B cell (primary cell): ENCODE measurements around the gene RAP1A. TPM values are rescaled to one million over a fixed set of nuclear protein-coding genes. Genes with fewer than 3 reads are reported as not detected.

Experiments used
- ATAC-seq: fragments of 200-7000 bp; cut with Tn5 transposase; one replicate; pipeline ENCODE4 v1.10.0; 2021; ENCODE audit warnings: low read depth, mild to moderate bottlenecking, moderate number of reproducible peaks, moderate library complexity
- CTCF ChIA-PET: fragments of 350-600 bp; sonication (Branson Sonifier 250); formaldehyde crosslinking; loops from one replicate; lab custom pipeline; 2021; ENCODE audit warnings: antibody characterized with exemption, inconsistent platforms; lab: Charles Lee
- POLR2A ChIA-PET: fragments of 350-600 bp; sonication (Branson Sonifier 250); formaldehyde crosslinking; loops from one replicate; lab custom pipeline; 2021; ENCODE audit warnings: antibody characterized with exemption; lab: Charles Lee
- DNase-seq: peaks from one replicate; pipeline ENCODE4 v3.0.0; 2013
- H2AFZ ChIP-seq: 2 replicates; pipeline ENCODE4 v1.6.1; 2012; ENCODE audit warnings: mild to moderate bottlenecking, low read depth, low read length; ENCODE audit not compliant: insufficient read depth, poor library complexity, severe bottlenecking
- H3K27ac ChIP-seq, 2 donors: 1 replicate in 1 of 2; 2 replicates in 1 of 2; pipeline ENCODE4 v1.5.1; 2012 to 2013; ENCODE audit warnings: low read length in 2 of 2, mild to moderate bottlenecking in 2 of 2, moderate library complexity in 1 of 2
- H3K27me3 ChIP-seq, 4 experiments: fragments of 200-600 bp in 1 of 4; sonication (generic) in 1 of 4; replicated peaks in 1 of 4; 1 replicate in 2 of 4; 2 replicates in 2 of 4; pipeline versions ENCODE4 v1.6.1 to v1.7.0; 2013 to 2016; ENCODE audit warnings: low read length in 3 of 4, mild to moderate bottlenecking in 2 of 4, mixed read lengths in 1 of 4, moderate library complexity in 1 of 4; ENCODE audit not compliant: insufficient read depth in 4 of 4, control insufficient read depth in 3 of 4; ENCODE audit errors: control extremely low read depth in 1 of 4
- H3K36me3 ChIP-seq, 2 experiments: replicated peaks in 1 of 2; 1 replicate in 1 of 2; 2 replicates in 1 of 2; pipeline versions ENCODE4 v1.6.1 to v1.7.1; 2013; ENCODE audit warnings: low read length in 1 of 2; ENCODE audit not compliant: insufficient read depth in 2 of 2, control insufficient read depth in 1 of 2; ENCODE audit errors: control extremely low read depth in 1 of 2, extremely low read depth in 1 of 2
- H3K4me1 ChIP-seq, 2 donors: fragments of 200-600 bp in 1 of 2; sonication (generic) in 1 of 2; 1 replicate in 1 of 2; 2 replicates in 1 of 2; pipeline versions ENCODE4 v1.5.1 to v1.6.1; 2013 to 2017; ENCODE audit warnings: low read length in 2 of 2; ENCODE audit not compliant: control insufficient read depth in 2 of 2, insufficient read depth in 2 of 2
- H3K4me2 ChIP-seq: replicated peaks from 2 replicates; pipeline ENCODE3; 2012; ENCODE audit warnings: mild to moderate bottlenecking, low read depth, low read length; ENCODE audit not compliant: poor library complexity, severe bottlenecking
- H3K4me3 ChIP-seq, 5 experiments: fragments of 200-600 bp in 1 of 5; sonication (generic) in 1 of 5; 1 replicate in 3 of 5; 2 replicates in 2 of 5; pipeline versions ENCODE4 v1.5.1 to v1.7.0; 2011 to 2016; ENCODE audit warnings: low read length in 4 of 5, mild to moderate bottlenecking in 4 of 5, low read depth in 2 of 5, control low read depth in 1 of 5, moderate library complexity in 1 of 5; ENCODE audit not compliant: insufficient read depth in 1 of 5; ENCODE audit errors: control extremely low read depth in 1 of 5, extremely low read depth in 1 of 5
- H3K79me2 ChIP-seq: fragments of 200-600 bp; sonication (generic); one replicate; pipeline ENCODE4 v1.6.0; 2016; ENCODE audit warnings: low read length; ENCODE audit not compliant: control insufficient read depth, insufficient read depth
- H3K9ac ChIP-seq: fragments of 200-600 bp; sonication (generic); 2 replicates; pipeline ENCODE4 v1.6.1; 2017; ENCODE audit warnings: mild to moderate bottlenecking, low read length, moderate library complexity
- H3K9me3 ChIP-seq, 3 donors: one replicate each; pipeline versions ENCODE4 v1.6.1 to v1.7.1; 2013; ENCODE audit warnings: low read length in 2 of 3; ENCODE audit not compliant: control insufficient read depth in 2 of 3, insufficient read depth in 1 of 3; ENCODE audit errors: control extremely low read depth in 1 of 3
- H4K20me1 ChIP-seq: 2 replicates; pipeline ENCODE4 v1.6.0; 2012; ENCODE audit warnings: mild to moderate bottlenecking, low read length; ENCODE audit not compliant: insufficient read depth, control insufficient read depth, poor library complexity, severe bottlenecking
- H3K27ac Mint-ChIP-seq: one replicate; pipeline ENCODE4 v1.8.0; 2021; ENCODE audit warnings: mixed read lengths
- H3K27me3 Mint-ChIP-seq: one replicate; pipeline ENCODE4 v1.8.0; 2021; ENCODE audit warnings: mixed read lengths
- H3K4me1 Mint-ChIP-seq: one replicate; pipeline ENCODE4 v1.8.0; 2021; ENCODE audit warnings: mixed read lengths
- H3K4me3 Mint-ChIP-seq: one replicate; pipeline ENCODE4 v1.8.0; 2021; ENCODE audit warnings: mixed read lengths
- H3K9me3 Mint-ChIP-seq: one replicate; pipeline ENCODE4 v1.8.0; 2022; ENCODE audit warnings: mixed read lengths; ENCODE audit not compliant: insufficient read depth
- EZH2 ChIP-seq: IDR thresholded peaks from 2 replicates; pipeline ENCODE4 v1.6.1; 2012; ENCODE audit warnings: borderline replicate concordance, low read depth, mild to moderate bottlenecking, moderate library complexity, low read length; ENCODE audit not compliant: insufficient read depth, poor library complexity, severe bottlenecking
- WGBS: methylation state at CpG from one replicate; pipeline ENCODE4 v1.1.5; 2013; ENCODE audit warnings: missing lambda C conversion rate; ENCODE audit not compliant: insufficient coverage; 5-methylcytosine and 5-hydroxymethylcytosine counted together
- intact Hi-C: fragments of 100-400 bp; cut with micrococcal nuclease; formaldehyde crosslinking; loops from one replicate; pipeline ENCODE4 v1.10.0; 2022
- polyA plus RNA-seq: library from polyadenylated mRNA; depleted of rRNA; stranded (reverse); fragments of >200 nt; gene quantifications from 2 replicates; pipeline ENCODE4 v1.2.3, GENCODE V29; 2012
- total RNA-seq, 2 donors: library from RNA; stranded (reverse); fragments of 120-200 nt in 1 of 2; gene quantifications; 1 replicate in 1 of 2; 2 replicates in 1 of 2; pipeline versions ENCODE4 v1.2.3 to v1.2.4, GENCODE V29; 2013 to 2022
- TF ChIP-seq, protein P1 (sequence below): fragments of 200-600 bp; IDR thresholded peaks from one replicate; pipeline ENCODE4 v1.8.0; 2022; ENCODE audit warnings: antibody characterized with exemption, mild to moderate bottlenecking

RAP1A gene
- total and polyA plus RNA-seq, 2 donors (not counting 1 experiment from before 2014, with no cell fraction given), result 32.6 to 75.3 TPM

DNA sequence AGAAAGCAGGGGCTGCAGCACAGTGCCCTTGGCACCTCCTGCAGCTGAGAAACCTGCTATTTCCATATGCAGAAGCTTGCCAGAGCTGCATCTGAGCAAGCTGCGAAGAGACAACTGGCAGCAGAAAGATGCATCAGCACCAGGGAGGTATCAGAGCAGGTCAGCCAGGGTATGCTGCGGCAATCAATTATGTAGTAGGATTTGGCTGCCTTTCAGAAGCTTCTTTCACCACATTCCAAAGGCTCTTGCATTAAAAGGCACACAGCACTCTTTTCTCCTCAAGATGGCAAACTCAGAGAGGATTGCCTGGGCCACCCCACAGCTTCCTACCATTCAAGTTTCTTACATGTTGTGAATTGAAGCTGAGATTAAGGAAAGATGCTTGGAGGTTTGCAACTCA lies 47.6 kb upstream of the RAP1A start:
- DNase-seq (no peak), ATAC-seq (no peak)
- WGBS, result 100% methylated on average over 1 of the region's 2 CpGs
- Histone ChIP-seq H3K4me2 (no peak overlapping the region), H3K9me3 (no peaks in the 10 kb centered on the region), H3K36me3 (no peaks in the 10 kb centered on the region), H3K4me1 (peaks cover 6 to 14% of the 10 kb centered on the region in 2 donors), H3K27ac (no peak overlapping the region), H4K20me1 (no peaks in the 10 kb centered on the region), H3K79me2 (no peaks in the 10 kb centered on the region), H3K27me3 (no peaks in the 10 kb centered on the region), H2AFZ (no peak overlapping the region), H3K4me3 (no peak overlapping the region), H3K9ac (no peak overlapping the region)
- Mint-ChIP-seq H3K27ac (no peak overlapping the region), H3K4me3 (no peak overlapping the region), H3K27me3 (no peaks in the 10 kb centered on the region), H3K9me3 (no peaks in the 10 kb centered on the region), H3K4me1 (peaks cover 15% of the 10 kb centered on the region)
- CTCF ChIA-PET, result interaction anchor here (1.2 to 2.0 kb wide), 10 partner anchors 10 to 90 kb away, joined by 3 to 7 read pairs (median 5); no protein-coding TSS in a partner anchor
- POLR2A ChIA-PET, result interaction anchor here (1.5 kb wide), 1 partner anchor 48 kb away, joined by 5 read pairs; the partner anchor contains the start of gene RAP1A
- TF ChIP-seq EZH2, result no peak
- TF ChIP-seq, protein P1, sequence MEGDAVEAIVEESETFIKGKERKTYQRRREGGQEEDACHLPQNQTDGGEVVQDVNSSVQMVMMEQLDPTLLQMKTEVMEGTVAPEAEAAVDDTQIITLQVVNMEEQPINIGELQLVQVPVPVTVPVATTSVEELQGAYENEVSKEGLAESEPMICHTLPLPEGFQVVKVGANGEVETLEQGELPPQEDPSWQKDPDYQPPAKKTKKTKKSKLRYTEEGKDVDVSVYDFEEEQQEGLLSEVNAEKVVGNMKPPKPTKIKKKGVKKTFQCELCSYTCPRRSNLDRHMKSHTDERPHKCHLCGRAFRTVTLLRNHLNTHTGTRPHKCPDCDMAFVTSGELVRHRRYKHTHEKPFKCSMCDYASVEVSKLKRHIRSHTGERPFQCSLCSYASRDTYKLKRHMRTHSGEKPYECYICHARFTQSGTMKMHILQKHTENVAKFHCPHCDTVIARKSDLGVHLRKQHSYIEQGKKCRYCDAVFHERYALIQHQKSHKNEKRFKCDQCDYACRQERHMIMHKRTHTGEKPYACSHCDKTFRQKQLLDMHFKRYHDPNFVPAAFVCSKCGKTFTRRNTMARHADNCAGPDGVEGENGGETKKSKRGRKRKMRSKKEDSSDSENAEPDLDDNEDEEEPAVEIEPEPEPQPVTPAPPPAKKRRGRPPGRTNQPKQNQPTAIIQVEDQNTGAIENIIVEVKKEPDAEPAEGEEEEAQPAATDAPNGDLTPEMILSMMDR, result no peak
- intact Hi-C loops, result loop anchor here (5.0 to 10.0 kb wide), 2 partner anchors 53 to 55 kb away; no protein-coding TSS in a partner anchor

DNA sequence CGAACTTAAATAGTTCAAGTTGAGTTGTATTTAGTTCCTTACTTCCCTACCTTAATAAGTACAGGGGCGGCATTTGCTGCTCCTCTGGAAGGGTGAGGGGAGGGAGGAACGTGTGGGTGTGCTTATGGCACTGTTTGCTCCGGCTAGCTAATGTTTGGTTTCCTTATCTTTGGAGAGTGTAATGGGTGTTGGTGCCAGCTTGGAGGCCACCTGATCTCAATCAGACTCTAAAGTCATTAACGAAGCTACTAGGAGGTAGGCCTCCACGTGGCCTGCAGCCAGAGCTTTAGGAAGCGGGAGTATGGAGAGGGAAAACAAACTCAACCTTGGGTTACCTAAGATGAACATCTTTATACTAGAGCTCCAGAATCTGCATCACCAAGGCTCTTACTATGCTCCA lies 43.0 kb upstream of the RAP1A start:
- Histone ChIP-seq H3K9me3 (no peaks in the 10 kb centered on the region), H3K27ac (no peak overlapping the region), H3K36me3 (no peaks in the 10 kb centered on the region), H4K20me1 (no peaks in the 10 kb centered on the region), H3K4me3 (no peak overlapping the region), H3K4me1 (no peaks in the 10 kb centered on the region), H3K9ac (no peak overlapping the region), H3K27me3 (no peaks in the 10 kb centered on the region), H2AFZ (no peak overlapping the region), H3K4me2 (no peak overlapping the region), H3K79me2 (no peaks in the 10 kb centered on the region)
- intact Hi-C loops, result loop anchor here (10.0 kb wide), 1 partner anchor 48 kb away; no protein-coding TSS in a partner anchor
- ATAC-seq (no peak), DNase-seq (no peak)
- no peak overlapping the region for H3K27ac Mint-ChIP-seq
- CTCF ChIA-PET, result interaction anchor here (1.0 kb wide), 1 partner anchor 21 kb away, joined by 4 read pairs; no protein-coding TSS in a partner anchor
- 100% methylated on average over 1 of the region's 7 CpGs for WGBS
- H3K9me3 Mint-ChIP-seq, result no peaks in the 10 kb centered on the region
- no peak overlapping the region for H3K4me3 Mint-ChIP-seq
- POLR2A ChIA-PET, result no interaction called here
- no peaks in the 10 kb centered on the region for H3K27me3 Mint-ChIP-seq
- no peak for TF ChIP-seq EZH2
- TF ChIP-seq, protein P1, result no peak
- no peaks in the 10 kb centered on the region for H3K4me1 Mint-ChIP-seq
